22Rv1 (cell line): Measurements from ENCODE around the gene KNCN.

Experiments
- CTCF ChIP-seq: fragments of 450-650 bp; IDR thresholded peaks from 2 replicates; pipeline ENCODE4 v1.5.1; 2017; ENCODE audit warnings: mild to moderate bottlenecking
- ZFX ChIP-seq: fragments of 450-650 bp; IDR thresholded peaks from 2 replicates; pipeline ENCODE4 v1.6.1; 2017; ENCODE audit warnings: antibody characterized with exemption, borderline replicate concordance

GRCh38 chr1:46517932-46518498 lies 33.4 kb downstream of the KNCN start:
- TF ChIP-seq CTCF (no peak), ZFX (no peak)
